GM19239 (cell line): ENCODE data around the gene COIL.

Experiments
- DNase-seq: peaks from one replicate; pipeline ENCODE4 v3.0.0; 2011; ENCODE audit warnings: low spot score; ENCODE audit not compliant: insufficient read length
- FAIRE-seq: peaks from 2 replicates; lab custom pipeline; 2011; peaks lifted over from hg19 to GRCh38; lab: Jason Lieb, UNC

The COIL gene

GRCh38 chr17:56913000-56913311 is 47.9 kb downstream of the COIL start:
- FAIRE-seq (no peak), DNase-seq (no peak)

DNA sequence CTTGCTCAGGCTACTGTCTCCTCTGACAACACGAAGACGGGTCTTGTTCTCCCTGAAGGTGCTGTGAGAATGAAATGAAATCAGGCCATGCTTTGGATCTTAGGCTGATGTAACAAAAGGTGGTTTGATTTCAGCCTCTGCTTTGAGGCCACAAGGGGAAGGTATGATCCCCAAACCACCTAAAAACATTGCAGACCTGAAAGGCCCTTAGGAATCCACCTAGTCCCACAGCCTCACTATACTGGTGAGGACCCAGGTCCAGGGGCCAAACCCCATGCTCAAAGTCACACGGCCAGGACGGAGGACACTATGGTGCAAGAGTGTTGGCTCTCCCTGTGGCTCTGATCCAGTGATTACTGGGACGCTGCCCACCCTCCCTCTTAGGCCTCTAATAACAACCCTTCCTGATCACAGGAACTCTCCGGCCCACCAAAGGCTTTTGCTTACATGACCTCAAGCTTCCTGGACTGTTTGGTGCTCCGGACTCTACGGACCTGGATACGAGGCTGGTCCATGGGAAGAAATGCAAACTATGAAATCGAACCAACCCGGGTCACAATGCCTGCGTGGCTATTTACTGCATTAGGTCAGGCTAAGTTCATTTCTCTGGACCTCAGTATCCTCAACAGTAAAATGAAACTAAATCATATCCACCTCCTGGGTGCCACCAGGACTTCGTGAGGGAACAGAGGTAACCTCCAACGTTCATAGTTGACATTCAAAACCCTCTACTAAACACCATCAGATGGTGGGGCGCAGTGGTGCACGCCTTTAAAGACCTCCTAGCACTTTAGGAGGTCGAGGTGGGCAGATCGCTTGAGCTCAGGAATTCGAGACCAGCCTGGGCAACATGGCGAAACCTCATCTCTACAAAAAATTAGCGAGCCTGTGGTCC is 48.5 kb downstream of the COIL start:
- FAIRE-seq (no peak), DNase-seq (no peak)

DNA sequence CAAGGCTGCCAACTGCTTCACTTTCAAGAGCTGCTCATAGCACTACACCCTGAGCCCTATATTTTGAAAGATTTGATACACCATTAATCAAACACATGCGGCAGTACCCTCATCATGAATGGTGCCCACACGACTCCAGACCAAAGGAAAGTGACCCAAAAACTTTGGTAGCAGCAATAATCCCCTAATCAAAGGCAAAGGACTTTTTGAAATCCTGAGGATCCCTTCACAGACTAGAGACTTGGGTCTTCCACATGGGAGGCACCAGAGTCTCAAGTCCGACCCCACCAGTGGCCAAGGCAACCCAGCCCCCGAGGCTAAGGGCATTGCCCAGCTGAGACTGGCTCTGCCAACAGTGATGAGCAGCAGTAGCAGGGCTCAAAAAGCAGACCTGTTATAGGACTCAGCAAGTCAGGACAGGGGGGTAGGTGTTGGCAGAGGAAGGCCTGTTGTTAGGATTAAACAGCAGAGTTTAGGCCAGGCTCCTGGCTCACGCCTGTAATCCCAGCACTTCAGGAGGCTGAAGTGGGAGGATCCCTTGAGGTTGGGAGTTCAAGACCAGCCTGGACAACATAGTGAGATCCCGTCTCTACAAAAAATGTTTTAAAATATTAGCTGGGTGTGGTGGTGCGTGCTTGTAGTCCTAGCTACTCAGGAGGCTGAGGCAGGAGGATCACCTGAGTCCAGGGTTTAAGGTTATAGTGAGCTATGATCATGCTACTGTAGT is 50.2 kb downstream of the COIL start:
- no peak for FAIRE-seq

GRCh38 chr17:56909742-56910508 is 50.9 kb downstream of the COIL start:
- no peak for FAIRE-seq
- DNase-seq: no peak

More for the DNA sequence above, 50.2 kb downstream of the COIL start:
- no peak for DNase-seq

GRCh38 chr17:56908001-56908542 is 52.8 kb downstream of the COIL start:
- peak; percentile 74 for FAIRE-seq

DNA sequence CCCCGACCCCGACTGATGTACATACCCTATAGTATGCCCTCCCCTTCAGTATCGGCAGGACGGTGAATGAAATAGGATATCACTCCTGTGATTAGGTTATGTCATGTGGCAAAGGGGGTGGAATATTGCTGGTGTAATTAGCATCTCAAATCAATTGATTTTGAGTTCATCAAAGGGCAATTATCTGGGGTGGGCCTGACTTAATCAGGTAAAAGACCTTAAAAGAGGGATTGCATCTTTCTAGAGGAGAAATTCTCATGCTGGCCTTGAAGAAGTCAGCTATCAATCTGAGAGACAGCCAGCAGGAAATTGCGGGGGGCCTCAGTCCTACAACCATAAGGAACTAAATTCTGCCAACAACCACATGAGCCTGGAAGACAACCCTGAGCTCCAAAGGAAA is 57.3 kb downstream of the COIL start:
- no peak for DNase-seq
- FAIRE-seq: no peak

More at GRCh38 chr17:56908001-56908542, 52.8 kb downstream of the COIL start:
- DNase-seq: peak; percentile 49

GRCh38 chr17:56902348-56902747 is 58.5 kb downstream of the COIL start:
- no peak for FAIRE-seq

GRCh38 chr17:56899403-56899802 is 61.4 kb downstream of the COIL start:
- DNase-seq: no peak
- FAIRE-seq: no peak

More at GRCh38 chr17:56902348-56902747, 58.5 kb downstream of the COIL start:
- no peak for DNase-seq

- FAIRE-seq: no peak
- DNase-seq: no peak
Observed at GRCh38 chr17:56898874-56899273, 62.0 kb downstream of the COIL start.

DNA sequence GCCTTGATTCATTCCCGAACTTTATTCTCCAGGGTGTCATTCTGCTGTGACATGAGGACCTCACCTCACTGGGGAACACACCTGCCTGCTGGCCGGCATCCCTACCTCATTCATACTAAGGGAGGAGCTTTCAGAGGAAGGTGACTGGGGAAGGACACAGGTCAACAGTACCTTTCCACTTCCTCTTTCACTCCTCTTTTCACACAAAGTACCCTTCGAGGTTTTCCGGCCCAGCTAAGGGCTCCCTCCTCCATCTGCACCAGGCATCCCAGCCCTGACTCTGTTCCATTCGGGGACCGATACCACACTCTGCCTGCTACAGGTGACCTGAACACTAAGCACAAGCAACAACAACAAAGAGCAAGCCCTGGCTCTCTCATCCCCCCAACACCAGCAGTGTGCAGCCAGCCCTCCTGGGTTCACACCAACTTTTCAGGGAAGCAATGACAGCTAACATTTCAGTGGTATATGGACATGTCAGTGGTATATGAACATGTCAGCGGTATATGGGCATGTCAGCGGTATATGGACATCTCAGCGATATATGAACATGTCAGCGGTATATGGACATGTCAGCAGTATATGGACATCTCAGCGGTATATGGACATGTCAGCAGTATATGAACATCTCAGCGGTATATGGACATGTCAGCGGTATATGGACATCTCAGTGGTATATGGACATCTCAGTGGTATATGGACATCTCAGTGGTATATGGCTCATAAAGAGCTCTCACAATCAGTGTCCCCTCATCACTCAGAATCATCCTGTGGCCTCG is 63.0 kb downstream of the COIL start:
- no peak for DNase-seq
- peak; percentile 26 for FAIRE-seq

DNA sequence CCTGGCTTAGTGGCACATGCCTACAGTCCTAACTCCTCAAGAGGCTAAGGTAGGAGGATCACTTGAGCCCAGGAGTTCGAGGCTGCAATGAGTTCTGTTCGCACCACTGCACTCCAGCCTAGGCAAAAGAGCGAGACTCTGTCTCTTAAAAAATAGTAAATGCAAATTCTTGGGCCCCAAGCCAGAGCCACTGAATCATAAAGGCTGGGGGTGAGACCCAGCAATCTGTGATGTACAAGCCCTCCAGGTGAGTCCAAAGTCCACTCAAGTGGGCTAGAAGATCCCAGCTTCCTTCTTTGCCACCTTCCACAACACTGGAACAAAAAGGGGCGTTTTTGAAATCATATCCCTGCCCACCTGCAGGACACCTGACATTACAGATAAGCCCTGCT is 63.9 kb downstream of the COIL start:
- DNase-seq (no peak), FAIRE-seq (no peak)

- FAIRE-seq: no peak
- no peak for DNase-seq
Observed at GRCh38 chr17:56896217-56896967, 64.5 kb downstream of the COIL start.

- DNase-seq: no peak
- no peak for FAIRE-seq
Observed at GRCh38 chr17:56894859-56895455, 65.9 kb downstream of the COIL start.

DNA sequence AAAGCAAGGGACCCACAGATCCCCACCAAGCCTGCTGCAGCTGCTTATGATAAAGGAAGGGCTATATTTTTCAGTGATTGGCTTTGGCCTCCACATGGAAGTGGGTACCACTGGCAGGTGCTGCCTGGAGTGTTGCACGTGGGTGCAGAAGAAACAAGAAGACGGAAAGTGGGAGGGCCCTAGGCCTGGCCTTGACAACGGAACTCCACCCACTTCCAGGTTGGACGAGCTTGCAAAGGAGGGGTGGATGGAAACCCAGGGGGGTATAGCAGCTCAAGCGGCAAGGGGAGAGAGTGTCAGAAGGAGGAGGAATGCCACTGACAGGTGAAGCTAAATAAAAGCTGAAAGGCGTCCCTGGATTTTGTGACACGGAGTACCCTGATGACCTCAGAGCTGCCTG is 67.3 kb downstream of the COIL start:
- DNase-seq: no peak
- no peak for FAIRE-seq

DNA sequence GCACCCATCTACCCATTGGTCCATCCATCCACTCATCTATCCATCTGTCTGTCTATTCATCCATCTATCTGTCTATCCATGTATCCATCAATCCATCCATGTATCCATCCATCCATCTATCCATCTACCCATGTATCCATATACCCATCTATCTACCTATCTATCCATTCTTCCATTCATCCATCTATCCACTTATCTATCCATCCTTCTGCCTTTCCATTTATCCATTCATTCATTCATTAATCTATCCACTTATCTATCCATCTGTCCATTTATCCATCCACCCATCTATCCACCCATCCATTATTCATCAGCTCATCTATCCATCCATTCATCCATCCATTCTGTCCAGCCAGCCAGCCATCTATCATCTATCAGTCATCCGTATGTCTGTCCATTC is 68.5 kb downstream of the COIL start:
- no peak for FAIRE-seq
- DNase-seq: no peak

GRCh38 chr17:56891751-56892150 is 69.1 kb downstream of the COIL start:
- no peak for DNase-seq
- FAIRE-seq: no peak

GRCh38 chr17:56890906-56891674 is 69.8 kb downstream of the COIL start:
- DNase-seq (no peak), FAIRE-seq (no peak)

GRCh38 chr17:56890390-56890789 is 70.5 kb downstream of the COIL start:
- no peak for FAIRE-seq
- no peak for DNase-seq
